ENCODE measurements around the gene HOXD3. TPM values are rescaled to one million over a fixed set of nuclear protein-coding genes. Genes with fewer than 3 reads are reported as not detected.

HOXD3 gene
- total RNA-seq, 3 donors from 2014 or later: not detected

- no peaks in the 10 kb centered on the region for H3K36me3 Mint-ChIP-seq (ENCODE audit: insufficient read depth)
- peak; percentile 28 to 52 for ATAC-seq
Measured at GRCh38 chr2:176178038-176178756, 21.1 kb downstream of the HOXD3 start.

GRCh38 chr2:176178757-176179295, 21.7 kb downstream of the HOXD3 start:
- H3K9me3 Mint-ChIP-seq: no peaks in the 10 kb centered on the region
- H3K36me3 Mint-ChIP-seq (ENCODE audit: insufficient read depth): no peaks in the 10 kb centered on the region
- DNase-seq: no peak
- peaks cover 84% of the 10 kb centered on the region for H3K27me3 Mint-ChIP-seq (ENCODE audit: low read depth)
- ATAC-seq: no peak
- no peak overlapping the region for H3K4me3 Mint-ChIP-seq
- H3K4me1 Mint-ChIP-seq (ENCODE audit: low read depth): peaks cover 5% of the 10 kb centered on the region

More at GRCh38 chr2:176178038-176178756, 21.1 kb downstream of the HOXD3 start:
- H3K4me1 Mint-ChIP-seq (ENCODE audit: low read depth): peaks cover 6% of the 10 kb centered on the region
- H3K27me3 Mint-ChIP-seq (ENCODE audit: low read depth): peaks cover 83% of the 10 kb centered on the region
- DNase-seq: no peak
- H3K4me3 Mint-ChIP-seq: no peak overlapping the region
- H3K9me3 Mint-ChIP-seq: no peaks in the 10 kb centered on the region

DNA sequence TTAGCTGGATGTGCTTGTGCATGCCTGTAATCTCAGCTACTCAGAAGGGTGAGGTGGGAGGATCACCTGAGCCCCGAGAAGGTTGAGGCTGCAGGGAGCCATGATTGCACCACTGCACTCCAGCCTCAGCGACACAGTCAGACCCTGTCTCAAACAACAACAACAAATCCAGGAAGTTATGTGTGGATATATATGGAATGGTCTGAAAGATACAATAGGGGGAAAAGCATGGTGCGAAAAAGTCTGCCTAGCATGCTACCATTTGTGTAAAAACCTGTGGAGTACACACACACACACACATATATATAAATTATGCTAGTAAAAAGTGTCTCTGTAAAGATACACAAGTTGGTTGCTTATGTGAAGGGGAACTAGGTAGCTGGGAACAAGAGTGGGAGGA, 24.4 kb downstream of the HOXD3 start:
- DNase-seq (no peak), ATAC-seq (no peak)
- Mint-ChIP-seq H3K27me3 (ENCODE audit: low read depth) (peaks cover 77% of the 10 kb centered on the region), H3K36me3 (ENCODE audit: insufficient read depth) (no peaks in the 10 kb centered on the region), H3K9me3 (no peaks in the 10 kb centered on the region), H3K4me1 (ENCODE audit: low read depth) (no peaks in the 10 kb centered on the region), H3K4me3 (no peak overlapping the region)

GRCh38 chr2:176182671-176183070, 25.6 kb downstream of the HOXD3 start:
- no peak overlapping the region for H3K4me3 Mint-ChIP-seq
- H3K27me3 Mint-ChIP-seq (ENCODE audit: low read depth): peaks cover 77% of the 10 kb centered on the region
- H3K36me3 Mint-ChIP-seq (ENCODE audit: insufficient read depth): no peaks in the 10 kb centered on the region
- ATAC-seq (no peak), DNase-seq (no peak)
- H3K9me3 Mint-ChIP-seq: no peaks in the 10 kb centered on the region
- peaks cover 5% of the 10 kb centered on the region for H3K4me1 Mint-ChIP-seq (ENCODE audit: low read depth)

GRCh38 chr2:176184749-176185148, 27.6 kb downstream of the HOXD3 start:
- no peaks in the 10 kb centered on the region for H3K36me3 Mint-ChIP-seq (ENCODE audit: insufficient read depth)

GRCh38 chr2:176186024-176186423, 28.9 kb downstream of the HOXD3 start:
- ATAC-seq (no peak), DNase-seq (no peak)
- Mint-ChIP-seq H3K36me3 (ENCODE audit: insufficient read depth) (no peaks in the 10 kb centered on the region), H3K27me3 (ENCODE audit: low read depth) (peaks cover 70% of the 10 kb centered on the region), H3K4me3 (no peak overlapping the region), H3K9me3 (no peaks in the 10 kb centered on the region), H3K4me1 (ENCODE audit: low read depth) (peaks cover 18% of the 10 kb centered on the region)

More at GRCh38 chr2:176184749-176185148, 27.6 kb downstream of the HOXD3 start:
- Mint-ChIP-seq H3K4me3 (no peak overlapping the region), H3K27me3 (ENCODE audit: low read depth) (peaks cover 71% of the 10 kb centered on the region), H3K9me3 (no peaks in the 10 kb centered on the region), H3K4me1 (ENCODE audit: low read depth) (peaks cover 16% of the 10 kb centered on the region)
- no peak for DNase-seq
- no peak for ATAC-seq

- DNase-seq (no peak), ATAC-seq (peak in 1 of 2 donors; percentile 29)
- Mint-ChIP-seq H3K4me1 (ENCODE audit: low read depth) (peaks cover 18% of the 10 kb centered on the region), H3K36me3 (ENCODE audit: insufficient read depth) (no peaks in the 10 kb centered on the region), H3K9me3 (no peaks in the 10 kb centered on the region), H3K27me3 (ENCODE audit: low read depth) (peaks cover 73% of the 10 kb centered on the region), H3K4me3 (peak overlapping the region; percentile 80)
Measured at GRCh38 chr2:176187200-176187898, 30.2 kb downstream of the HOXD3 start.

GRCh38 chr2:176187899-176188773, 31.0 kb downstream of the HOXD3 start, which contains the start of gene HOXD1:
TSS of gene HOXD1 (plus strand) at chr2:176188668. CDS start at chr2:176188802, 134 bp downstream.
- H3K36me3 Mint-ChIP-seq (ENCODE audit: insufficient read depth): no peaks in the 10 kb centered on the region
- ATAC-seq: peak; percentile 39 to 49
- H3K4me3 Mint-ChIP-seq: peak within 1 kb of the TSS; percentile 80
- H3K4me1 Mint-ChIP-seq (ENCODE audit: low read depth): peaks cover 18% of the 10 kb centered on the region
- peaks cover 78% of the 10 kb centered on the region for H3K27me3 Mint-ChIP-seq (ENCODE audit: low read depth)
- no peaks in the 10 kb centered on the region for H3K9me3 Mint-ChIP-seq
- DNase-seq: no peak

DNA sequence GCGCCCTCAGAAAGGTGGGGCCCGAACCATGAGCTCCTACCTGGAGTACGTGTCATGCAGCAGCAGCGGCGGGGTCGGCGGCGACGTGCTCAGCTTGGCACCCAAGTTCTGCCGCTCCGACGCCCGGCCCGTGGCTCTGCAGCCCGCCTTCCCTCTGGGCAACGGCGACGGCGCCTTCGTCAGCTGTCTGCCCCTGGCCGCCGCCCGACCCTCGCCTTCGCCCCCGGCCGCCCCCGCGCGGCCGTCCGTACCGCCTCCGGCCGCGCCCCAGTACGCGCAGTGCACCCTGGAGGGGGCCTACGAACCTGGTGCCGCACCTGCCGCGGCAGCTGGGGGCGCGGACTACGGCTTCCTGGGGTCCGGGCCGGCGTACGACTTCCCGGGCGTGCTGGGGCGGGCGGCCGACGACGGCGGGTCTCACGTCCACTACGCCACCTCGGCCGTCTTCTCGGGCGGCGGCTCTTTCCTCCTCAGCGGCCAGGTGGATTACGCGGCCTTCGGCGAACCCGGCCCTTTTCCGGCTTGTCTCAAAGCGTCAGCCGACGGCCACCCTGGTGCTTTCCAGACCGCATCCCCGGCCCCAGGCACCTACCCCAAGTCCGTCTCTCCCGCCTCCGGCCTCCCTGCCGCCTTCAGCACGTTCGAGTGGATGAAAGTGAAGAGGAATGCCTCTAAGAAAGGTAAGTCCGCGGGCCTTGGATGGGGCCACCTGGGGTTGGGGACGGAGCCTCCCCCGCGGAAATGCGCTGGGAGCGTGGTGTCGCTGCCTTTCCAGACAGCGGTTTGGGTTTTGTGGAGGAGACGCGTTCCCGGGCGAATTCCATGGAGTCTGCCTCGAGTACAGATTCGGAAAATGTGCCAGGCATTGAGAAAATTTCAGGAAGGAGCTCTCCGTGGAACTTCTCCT, 31.9 kb downstream of the HOXD3 start:
- DNase-seq (no peak), ATAC-seq (peak; percentile 45 to 55)
- Mint-ChIP-seq H3K9me3 (no peaks in the 10 kb centered on the region), H3K27me3 (ENCODE audit: low read depth) (peaks cover 73% of the 10 kb centered on the region), H3K36me3 (ENCODE audit: insufficient read depth) (no peaks in the 10 kb centered on the region), H3K4me1 (ENCODE audit: low read depth) (peaks cover 18% of the 10 kb centered on the region), H3K4me3 (peak overlapping the region; percentile 60)

DNA sequence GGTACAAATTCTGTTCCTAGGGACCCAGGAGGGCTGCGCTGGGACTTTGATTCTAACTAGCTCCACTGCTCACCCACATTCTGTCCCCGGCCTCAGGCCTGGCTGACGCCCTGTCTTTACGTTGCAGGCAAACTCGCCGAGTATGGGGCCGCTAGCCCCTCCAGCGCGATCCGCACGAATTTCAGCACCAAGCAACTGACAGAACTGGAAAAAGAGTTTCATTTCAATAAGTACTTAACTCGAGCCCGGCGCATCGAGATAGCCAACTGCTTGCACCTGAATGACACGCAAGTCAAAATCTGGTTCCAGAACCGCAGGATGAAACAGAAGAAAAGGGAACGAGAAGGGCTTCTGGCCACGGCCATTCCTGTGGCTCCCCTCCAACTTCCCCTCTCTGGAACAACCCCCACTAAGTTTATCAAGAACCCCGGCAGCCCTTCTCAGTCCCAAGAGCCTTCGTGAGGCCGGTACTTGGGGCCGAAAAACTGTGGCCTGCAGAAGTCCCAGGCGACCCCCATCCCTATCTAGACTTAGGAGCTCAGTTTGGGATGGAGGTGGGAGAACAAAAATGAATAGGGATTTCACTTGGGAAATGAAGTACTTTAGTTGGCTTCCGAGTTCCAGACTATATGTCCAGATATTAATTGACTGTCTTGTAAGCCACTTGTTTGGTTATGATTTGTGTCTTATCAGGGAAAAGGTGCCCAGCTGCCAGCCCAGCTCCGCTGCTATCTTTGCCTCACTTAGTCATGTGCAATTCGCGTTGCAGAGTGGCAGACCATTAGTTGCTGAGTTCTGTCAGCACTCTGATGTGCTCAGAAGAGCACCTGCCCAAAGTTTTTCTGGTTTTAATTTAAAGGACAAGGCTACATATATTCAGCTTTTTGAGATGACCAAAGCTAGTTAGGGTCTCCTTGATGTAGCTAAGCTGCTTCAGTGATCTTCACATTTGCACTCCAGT, 32.9 kb downstream of the HOXD3 start:
- H3K9me3 Mint-ChIP-seq: no peaks in the 10 kb centered on the region
- ATAC-seq (no peak), DNase-seq (no peak)
- H3K27me3 Mint-ChIP-seq (ENCODE audit: low read depth): peaks cover 71% of the 10 kb centered on the region
- peaks cover 18% of the 10 kb centered on the region for H3K4me1 Mint-ChIP-seq (ENCODE audit: low read depth)
- H3K4me3 Mint-ChIP-seq: peak overlapping the region; percentile 60
- H3K36me3 Mint-ChIP-seq (ENCODE audit: insufficient read depth): no peaks in the 10 kb centered on the region

- Mint-ChIP-seq H3K4me1 (ENCODE audit: low read depth) (peaks cover 16% of the 10 kb centered on the region), H3K9me3 (no peaks in the 10 kb centered on the region), H3K4me3 (no peak overlapping the region), H3K27me3 (ENCODE audit: low read depth) (peaks cover 70% of the 10 kb centered on the region), H3K36me3 (ENCODE audit: insufficient read depth) (no peaks in the 10 kb centered on the region)
- no peak for ATAC-seq
- no peak for DNase-seq
Measured at GRCh38 chr2:176192351-176192750, 35.2 kb downstream of the HOXD3 start.

- Mint-ChIP-seq H3K36me3 (ENCODE audit: insufficient read depth) (no peaks in the 10 kb centered on the region), H3K4me3 (no peak overlapping the region), H3K9me3 (no peaks in the 10 kb centered on the region), H3K27me3 (ENCODE audit: low read depth) (peaks cover 70% of the 10 kb centered on the region), H3K4me1 (ENCODE audit: low read depth) (peaks cover 9% of the 10 kb centered on the region)
- DNase-seq (no peak), ATAC-seq (no peak)
Measured at GRCh38 chr2:176193048-176193447, 35.9 kb downstream of the HOXD3 start.

Measured in activated T-cell treated with anti-CD3 and anti-CD28 coated beads, Interleukin-2, amount 50 U/mL, for 4 hours (primary cell).